H9 (cell line): ENCODE results near the gene ICE1. TPM values are rescaled to one million over a fixed set of nuclear protein-coding genes. Genes with fewer than 3 reads are reported as not detected.

Experiments used
- DNase-seq: peaks from one replicate; pipeline ENCODE4 v3.0.0-alpha.2; 2017
- H2AFZ ChIP-seq: one replicate; pipeline ENCODE4 v1.6.1; 2013; ENCODE audit warnings: mild to moderate bottlenecking, low read length, control low read depth, moderate library complexity
- H2AK5ac ChIP-seq: 2 replicates; pipeline ENCODE4 v1.6.1; 2013; ENCODE audit warnings: low read length, control low read depth, mixed read lengths; ENCODE audit not compliant: insufficient read length
- H2BK120ac ChIP-seq: one replicate; pipeline ENCODE4 v1.6.1; 2013; ENCODE audit warnings: low read depth, mild to moderate bottlenecking, low read length, control low read depth, inconsistent platforms; ENCODE audit not compliant: poor library complexity, severe bottlenecking
- H2BK12ac ChIP-seq: 2 replicates; pipeline ENCODE4 v1.6.1; 2013; ENCODE audit warnings: low read length, control low read depth, mixed read lengths, low read depth; ENCODE audit not compliant: insufficient read length
- H2BK15ac ChIP-seq: 2 replicates; pipeline ENCODE4 v1.6.1; 2013; ENCODE audit warnings: low read depth, low read length, control low read depth
- H2BK20ac ChIP-seq: one replicate; pipeline ENCODE4 v1.6.1; 2013; ENCODE audit warnings: low read depth, mild to moderate bottlenecking, low read length, control low read depth, inconsistent platforms; ENCODE audit not compliant: poor library complexity, severe bottlenecking
- H2BK5ac ChIP-seq: 2 replicates; pipeline ENCODE4 v1.6.1; 2013; ENCODE audit warnings: low read length, control low read depth, mixed read lengths; ENCODE audit not compliant: insufficient read length
- H3K14ac ChIP-seq: 2 replicates; pipeline ENCODE4 v1.6.1; 2013; ENCODE audit warnings: low read length, control low read depth; ENCODE audit not compliant: insufficient read depth
- H3K18ac ChIP-seq: 2 replicates; pipeline ENCODE4 v1.6.1; 2013; ENCODE audit warnings: low read depth, mild to moderate bottlenecking, mixed read lengths, low read length, control low read depth; ENCODE audit not compliant: insufficient read length
- H3K23ac ChIP-seq: 2 replicates; pipeline ENCODE4 v1.6.1; 2013; ENCODE audit warnings: low read length, control low read depth, mixed read lengths, low read depth; ENCODE audit not compliant: insufficient read length
- H3K23me2 ChIP-seq: 2 replicates; pipeline ENCODE4 v1.6.1; 2013; ENCODE audit warnings: low read depth, mild to moderate bottlenecking, mixed read lengths, low read length, control low read depth; ENCODE audit not compliant: insufficient read length, poor library complexity, severe bottlenecking
- H3K27ac ChIP-seq: 2 replicates; pipeline ENCODE4 v1.5.1; 2013; ENCODE audit warnings: low read length, control low read depth, mixed read lengths, low read depth; ENCODE audit not compliant: insufficient read length
- H3K27me3 ChIP-seq: 2 replicates; pipeline ENCODE4 v1.6.1; 2013; ENCODE audit warnings: low read length, control low read depth, inconsistent platforms; ENCODE audit not compliant: insufficient read depth
- H3K4ac ChIP-seq: 2 replicates; pipeline ENCODE4 v1.6.1; 2013; ENCODE audit warnings: low read depth, mild to moderate bottlenecking, control low read depth, inconsistent platforms, low read length, moderate library complexity
- H3K4me1 ChIP-seq: 2 replicates; pipeline ENCODE4 v1.6.1; 2013; ENCODE audit warnings: low read length, control low read depth, inconsistent platforms; ENCODE audit not compliant: insufficient read depth
- H3K4me2 ChIP-seq: 2 replicates; pipeline ENCODE4 v1.6.1; 2013; ENCODE audit warnings: low read length, control low read depth, mixed read lengths; ENCODE audit not compliant: insufficient read length, insufficient read depth
- H3K56ac ChIP-seq: 2 replicates; pipeline ENCODE4 v1.6.1; 2013; ENCODE audit warnings: low read depth, mild to moderate bottlenecking, mixed read lengths, low read length, control low read depth; ENCODE audit not compliant: insufficient read length
- H3K79me1 ChIP-seq: 2 replicates; pipeline ENCODE4 v1.6.1; 2013; ENCODE audit warnings: low read depth, mild to moderate bottlenecking, moderate library complexity, low read length, control low read depth, inconsistent platforms; ENCODE audit not compliant: insufficient read depth, poor library complexity, severe bottlenecking
- H3K79me2 ChIP-seq: 2 replicates; pipeline ENCODE4 v1.6.1; 2013; ENCODE audit warnings: low read length, control low read depth, inconsistent platforms; ENCODE audit not compliant: insufficient read depth
- H3K9ac ChIP-seq: 2 replicates; pipeline ENCODE4 v1.6.1; 2013; ENCODE audit warnings: low read length, control low read depth, mixed read lengths; ENCODE audit not compliant: insufficient read length; ENCODE audit errors: extremely low read depth
- H3K9me3 ChIP-seq: one replicate; pipeline ENCODE4 v1.6.1; 2013; ENCODE audit warnings: low read depth, low read length, inconsistent platforms; ENCODE audit not compliant: control insufficient read depth
- H3T11ph ChIP-seq: one replicate; pipeline ENCODE4 v1.6.1; 2013; ENCODE audit warnings: mild to moderate bottlenecking, low read length, control low read depth, inconsistent platforms
- H4K20me1 ChIP-seq: one replicate; pipeline ENCODE4 v1.6.1; 2013; ENCODE audit not compliant: control insufficient read depth, insufficient read length, insufficient read depth
- H4K5ac ChIP-seq: 2 replicates; pipeline ENCODE4 v1.6.1; 2013; ENCODE audit warnings: low read depth, mild to moderate bottlenecking, mixed read lengths, low read length, control low read depth; ENCODE audit not compliant: insufficient read length
- H4K8ac ChIP-seq: replicated peaks from 2 replicates; pipeline ENCODE4 v1.6.1; 2013; ENCODE audit warnings: low read length, control low read depth, mixed read lengths, low read depth; ENCODE audit not compliant: insufficient read length
- H4K91ac ChIP-seq: 2 replicates; pipeline ENCODE4 v1.6.1; 2013; ENCODE audit warnings: low read depth, mild to moderate bottlenecking, moderate library complexity, mixed read lengths, low read length, control low read depth; ENCODE audit not compliant: insufficient read length
- H3K27ac Mint-ChIP-seq, 3 experiments: 2 replicates in 2 of 3; 3 replicates in 1 of 3; pipeline ENCODE4 v1.8.0; 2020 to 2021; ENCODE audit warnings: mixed read lengths in 3 of 3, mild to moderate bottlenecking in 1 of 3, moderate library complexity in 1 of 3
- H3K27me3 Mint-ChIP-seq: 2 replicates; pipeline ENCODE4 v1.8.0; 2021; ENCODE audit warnings: low read depth, mild to moderate bottlenecking, moderate library complexity, mixed read lengths
- H3K36me3 Mint-ChIP-seq, 3 experiments: 2 replicates in 2 of 3; 3 replicates in 1 of 3; pipeline ENCODE4 v1.8.0; 2020 to 2021; ENCODE audit warnings: low read depth in 3 of 3, mixed read lengths in 3 of 3; ENCODE audit not compliant: insufficient read depth in 1 of 3
- H3K4me1 Mint-ChIP-seq, 2 experiments: 2 replicates each; pipeline ENCODE4 v1.8.0; 2020; ENCODE audit warnings: mixed read lengths in 2 of 2
- H3K4me3 Mint-ChIP-seq, 2 experiments: 2 replicates in 1 of 2; 3 replicates in 1 of 2; pipeline ENCODE4 v1.8.0; 2020 to 2021; ENCODE audit warnings: mild to moderate bottlenecking in 2 of 2, mixed read lengths in 2 of 2, moderate library complexity in 1 of 2
- H3K9me3 Mint-ChIP-seq, 2 experiments: 2 replicates in 1 of 2; 3 replicates in 1 of 2; pipeline ENCODE4 v1.8.0; 2020; ENCODE audit warnings: mild to moderate bottlenecking in 2 of 2, mixed read lengths in 2 of 2, moderate library complexity in 1 of 2
- CTCF ChIP-seq: fragments of 200-600 bp; sonication (generic); conservative IDR thresholded peaks from 3 replicates; pipeline ENCODE4 v1.8.0; 2021; ENCODE audit warnings: antibody characterized with exemption, mild to moderate bottlenecking
- WGBS: extraction: QIAGEN DNeasy Blood & Tissue Kit; methylation state at CpG from one replicate; pipeline ENCODE4 v1.1.7; 2013; ENCODE audit warnings: missing lambda C conversion rate, low lambda C conversion rate, mixed read lengths; ENCODE audit not compliant: insufficient read length; ENCODE audit errors: extremely low coverage; 5-methylcytosine and 5-hydroxymethylcytosine counted together
- total RNA-seq: library from RNA; stranded (reverse); gene quantifications from 2 replicates; pipeline ENCODE4 v1.2.1, GENCODE V29; 2021

ICE1 gene
- total RNA-seq, 1 experiment from 2014 or later, result 45.1 TPM

- peaks cover 6 to 16% (median 14%) of the 10 kb centered on the region in 3 experiments; a peak in 6 of 7 replicates for H3K36me3 Mint-ChIP-seq
- H4K8ac ChIP-seq, result no peak overlapping the region
- H4K91ac ChIP-seq, result no peak overlapping the region
- H2BK5ac ChIP-seq, result no peak overlapping the region
- H3K4me1 ChIP-seq, result no peaks in the 10 kb centered on the region
- H4K20me1 ChIP-seq, result no peaks in the 10 kb centered on the region
- no peaks in the 10 kb centered on the region; the same call in 1 of the 2 replicates for H3K27me3 ChIP-seq
- H3K4me2 ChIP-seq, result no peak overlapping the region
- no peak overlapping the region for H4K5ac ChIP-seq
- H2AFZ ChIP-seq, result no peak overlapping the region
- no peak overlapping the region for H2BK15ac ChIP-seq
- H3K27ac ChIP-seq, result no peak overlapping the region
- no peak overlapping the region for H3K4me3 Mint-ChIP-seq
- WGBS, result no CpG with 5 or more reads among the region's 7 CpGs
- H3K4me1 Mint-ChIP-seq, result peaks cover 17 to 25% of the 10 kb centered on the region in 2 experiments
- H3K9me3 Mint-ChIP-seq, result peaks cover 9 to 16% of the 10 kb centered on the region in 2 experiments
- no peaks in the 10 kb centered on the region for H3K9me3 ChIP-seq
- H3K27me3 Mint-ChIP-seq, result peaks cover 16% of the 10 kb centered on the region
- H2BK12ac ChIP-seq, result no peak overlapping the region
- H2AK5ac ChIP-seq, result no peak overlapping the region
- H3K14ac ChIP-seq, result no peak overlapping the region
- no peaks in the 10 kb centered on the region for H3K79me2 ChIP-seq
- H3T11ph ChIP-seq, result no peak overlapping the region
- no peak overlapping the region for H2BK20ac ChIP-seq
- no peak for DNase-seq
- no peak overlapping the region for H2BK120ac ChIP-seq
- H3K4ac ChIP-seq, result no peak overlapping the region
- no peak overlapping the region for H3K9ac ChIP-seq
- H3K79me1 ChIP-seq, result no peaks in the 10 kb centered on the region
- H3K18ac ChIP-seq, result no peak overlapping the region
- TF ChIP-seq CTCF, result no peak
- H3K56ac ChIP-seq, result no peak overlapping the region
- no peak overlapping the region for H3K23ac ChIP-seq
- H3K23me2 ChIP-seq, result no peaks in the 10 kb centered on the region
- H3K27ac Mint-ChIP-seq, result no peak overlapping the region
Measured at GRCh38 chr5:5499442-5499841, 77.0 kb downstream of the ICE1 start.
